K562 (cell line): ENCODE measurements around the gene ASB13. TPM values are rescaled to one million over a fixed set of nuclear protein-coding genes. Genes with fewer than 3 reads are reported as not detected.

Experiments used
- AFF1 ChIP-seq, 2 experiments: fragments of 450-650 bp; IDR thresholded peaks; 2 replicates each; pipeline ENCODE4 v1.6.1; 2018; ENCODE audit warnings: mild to moderate bottlenecking in 2 of 2, low read depth in 1 of 2; ENCODE audit not compliant: partially characterized antibody in 2 of 2
- ARHGAP35 ChIP-seq: fragments of 450-650 bp; IDR thresholded peaks from 2 replicates; pipeline ENCODE4 v1.6.1; 2018; ENCODE audit not compliant: partially characterized antibody
- CBFA2T2 ChIP-seq: fragments of 450-650 bp; conservative IDR thresholded peaks from 2 replicates; pipeline ENCODE4 v1.6.1; 2017; ENCODE audit warnings: mild to moderate bottlenecking
- CBX8 ChIP-seq: fragments of 200-600 bp; sonication (generic); IDR thresholded peaks from 2 replicates; pipeline ENCODE4 v1.6.1; 2012; ENCODE audit warnings: borderline replicate concordance, mixed run types, low read depth, mild to moderate bottlenecking, moderate library complexity, mixed read lengths, low read length, control low read depth, inconsistent platforms; ENCODE audit not compliant: poor library complexity, severe bottlenecking; ENCODE audit errors: extremely low read depth
- CGGBP1 ChIP-seq: fragments of 250-450 bp; sonication (Bioruptor Pico); IDR thresholded peaks from 2 replicates; pipeline ENCODE4 v1.9.0; 2021; ENCODE audit warnings: mild to moderate bottlenecking
- DDX20 ChIP-seq: fragments of 450-650 bp; IDR thresholded peaks from 2 replicates; pipeline ENCODE4 v1.6.1; 2016; ENCODE audit warnings: missing genetic modification characterization, low read depth, mild to moderate bottlenecking, missing compliant biosample characterization, moderate library complexity
- GABPA ChIP-seq: fragments of 200-800 bp; sonication (Bioruptor generic); conservative IDR thresholded peaks from 2 replicates; pipeline ENCODE4 v1.6.1; 2016; ENCODE audit warnings: low read depth, missing genetic modification characterization, missing compliant biosample characterization
- HNRNPK ChIP-seq: fragments of 200-400 bp; formaldehyde crosslinking; IDR thresholded peaks from one replicate; pipeline ENCODE4 v1.6.1; 2018; ENCODE audit warnings: mild to moderate bottlenecking, low read depth, low read length; ENCODE audit not compliant: poor library complexity, severe bottlenecking
- HSF4 ChIP-seq: fragments of 250-450 bp; sonication (Bioruptor Pico); IDR thresholded peaks from 2 replicates; pipeline ENCODE4 v2.1.2; 2022; ENCODE audit warnings: mild to moderate bottlenecking, moderate library complexity, borderline replicate concordance
- KLF1 ChIP-seq: fragments of 450-650 bp; IDR thresholded peaks from 2 replicates; pipeline ENCODE4 v1.6.1; 2016; ENCODE audit warnings: missing genetic modification characterization, missing compliant biosample characterization
- MED1 ChIP-seq: sonication (generic); formaldehyde crosslinking; IDR thresholded peaks from 2 replicates; pipeline ENCODE4 v1.8.1; 2023; ENCODE audit warnings: missing genetic modification reagents, borderline replicate concordance
- MTA1 ChIP-seq: fragments of 450-650 bp; IDR thresholded peaks from 2 replicates; pipeline ENCODE4 v1.6.1; 2017; ENCODE audit warnings: borderline replicate concordance
- MTF1 ChIP-seq: fragments of 250-450 bp; sonication (Bioruptor Pico); IDR thresholded peaks from 2 replicates; pipeline ENCODE4 v1.9.0; 2021; ENCODE audit warnings: moderate library complexity, mild to moderate bottlenecking, inconsistent platforms, borderline replicate concordance
- NEUROD1 ChIP-seq: fragments of 150-350 bp; IDR thresholded peaks from 2 replicates; pipeline ENCODE4 v1.6.1; 2014; ENCODE audit warnings: borderline replicate concordance, low read length, low read depth; ENCODE audit not compliant: partially characterized antibody
- PPARD ChIP-seq: fragments of 250-450 bp; sonication (Bioruptor Pico); IDR thresholded peaks from 2 replicates; pipeline ENCODE4 v1.8.0; 2022; ENCODE audit warnings: inconsistent platforms, mild to moderate bottlenecking, moderate library complexity
- RCOR1 ChIP-seq, 2 experiments: IDR thresholded peaks; 2 replicates each; pipeline ENCODE4 v1.6.1; 2012; ENCODE audit warnings: low read depth in 2 of 2, low read length in 2 of 2, borderline replicate concordance in 1 of 2, improper control_type of control experiment in 1 of 2
- TAF9B ChIP-seq: fragments of 450-650 bp; IDR thresholded peaks from 2 replicates; pipeline ENCODE4 v1.6.1; 2018; ENCODE audit warnings: mild to moderate bottlenecking; ENCODE audit not compliant: partially characterized antibody
- USF1 ChIP-seq: sonication (generic); formaldehyde crosslinking; IDR thresholded peaks from 2 replicates; pipeline ENCODE4 v1.9.0; 2022; ENCODE audit warnings: mild to moderate bottlenecking, missing genetic modification reagents
- ZNF263 ChIP-seq: sonication (generic); formaldehyde crosslinking; IDR thresholded peaks from 2 replicates; pipeline ENCODE4 v1.8.0; 2022; ENCODE audit warnings: mild to moderate bottlenecking, missing genetic modification reagents, borderline replicate concordance
- ZNF766 ChIP-seq: fragments of 200-800 bp; sonication (Bioruptor generic); conservative IDR thresholded peaks from 2 replicates; pipeline ENCODE4 v1.6.1; 2016; ENCODE audit warnings: missing genetic modification characterization, missing compliant biosample characterization
- polyA plus RNA-seq, 8 experiments: library from polyadenylated mRNA; depleted of rRNA in 4 of 8; stranded (reverse) in 5 of 8; unstranded in 3 of 8; fragments of >200 nt; fragmentation: Nextera tagmentation in 2 of 8; fragmentation: Illumina TruSeq in 1 of 8; extraction: Ambion mirVana in 2 of 8; extraction: Trizol in 1 of 8; gene quantifications; 2 replicates each; pipeline versions ENCODE4 v1.2.1 to v1.2.3, GENCODE V29; 2011 to 2014; ENCODE audit warnings: inconsistent platforms in 1 of 8, missing spikeins in 1 of 8
- total RNA-seq, 7 experiments: library from RNA; depleted of rRNA in 6 of 7; stranded (reverse); fragments of >200 nt in 6 of 7; fragmentation: Illumina TruSeq in 2 of 7; extraction: Trizol in 2 of 7; gene quantifications; 2 replicates each; pipeline versions ENCODE4 v1.2.1 to v1.2.3, GENCODE V29; 2011 to 2021; ENCODE audit warnings: low replicate concordance in 1 of 7
- TF ChIP-seq, protein P1 (sequence below): IDR thresholded peaks from 2 replicates; pipeline ENCODE4 v1.6.1; 2011; ENCODE audit not compliant: insufficient read length; ENCODE audit errors: extremely low read depth

Gene ASB13
- total and polyA plus RNA-seq, 9 of the 15 experiments (the other 6 are each of a cell fraction or from before 2014, with no cell fraction given): 5.2 to 28.8 (median 16.9) TPM

DNA sequence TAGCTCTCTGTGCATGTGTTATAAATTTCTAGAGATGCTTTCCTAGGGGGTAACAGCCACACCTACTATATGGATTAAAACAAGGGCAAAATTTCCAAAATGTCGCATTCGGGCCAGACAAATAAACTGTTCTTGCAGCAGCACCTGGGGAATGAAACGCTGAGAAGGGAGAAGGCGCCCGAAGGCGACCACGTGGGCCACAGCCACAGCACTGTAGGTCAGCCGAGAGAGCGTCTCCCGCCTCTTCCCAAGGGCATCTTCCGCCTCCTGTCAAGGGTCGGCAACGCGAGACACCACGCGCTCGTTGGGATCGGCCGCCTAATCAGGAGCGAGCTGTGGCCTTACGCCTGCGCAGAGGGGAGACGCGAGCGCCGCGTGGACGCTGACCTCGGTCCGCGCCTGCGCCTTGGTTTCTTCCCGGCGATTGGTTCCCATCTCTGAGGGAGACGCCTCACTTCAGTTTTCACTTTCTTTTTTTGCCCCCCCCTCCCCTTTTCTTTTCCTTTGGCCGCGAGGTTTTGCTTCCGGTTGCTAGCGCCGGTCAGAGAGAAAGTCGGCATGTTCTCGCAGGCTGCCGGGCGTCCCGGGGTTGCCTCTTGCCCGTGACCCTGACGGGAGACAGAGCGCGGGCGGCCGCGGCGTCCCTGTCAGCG is 18.0 kb upstream of the ASB13 start, which contains the start of gene TASOR2 (continued):
- 0 out of 2 replicates have a peak, but pooled peaks have one; percentile 29 for TF ChIP-seq DDX20 (tag)
- TF ChIP-seq ZNF263 (CRISPR knock-in tag): peak; percentile 71; the same call in 1 of the 2 replicates
- TF ChIP-seq RCOR1 (IDR thresholded peaks at IDR 0.05; ENCODE audit: borderline replicate concordance in 1 of 2, low read depth in 2 of 2, low read length in 2 of 2): peak in 1 of 2 experiments; percentile 5; a peak in 1 of 4 replicates
- TF ChIP-seq NEUROD1: no peak
- no peak for TF ChIP-seq MTA1
- no peak for TF ChIP-seq CGGBP1 (CRISPR knock-in tag)
- TF ChIP-seq ARHGAP35: peak; percentile 58
- peak; percentile 95 for TF ChIP-seq GABPA (tag)
- peak; percentile 66; the same call in 1 of the 2 replicates for TF ChIP-seq ZNF766 (CRISPR knock-in tag)
- no peak for TF ChIP-seq PPARD
- TF ChIP-seq USF1 (CRISPR knock-in tag): peak; percentile 87
- TF ChIP-seq KLF1 (tag): no peak
- TF ChIP-seq CBFA2T2: no peak
- no peak for TF ChIP-seq HNRNPK
- peak in 1 of 2 experiments; percentile 36 for TF ChIP-seq AFF1 (IDR thresholded peaks at IDR 0.05; ENCODE audit: low read depth in 1 of 2, partially characterized antibody in 2 of 2)
- peak; percentile 77; the same call in 1 of the 2 replicates for TF ChIP-seq MTF1 (CRISPR knock-in tag)
- no peak for TF ChIP-seq MED1 (CRISPR knock-in tag)
- TF ChIP-seq, protein P1, sequence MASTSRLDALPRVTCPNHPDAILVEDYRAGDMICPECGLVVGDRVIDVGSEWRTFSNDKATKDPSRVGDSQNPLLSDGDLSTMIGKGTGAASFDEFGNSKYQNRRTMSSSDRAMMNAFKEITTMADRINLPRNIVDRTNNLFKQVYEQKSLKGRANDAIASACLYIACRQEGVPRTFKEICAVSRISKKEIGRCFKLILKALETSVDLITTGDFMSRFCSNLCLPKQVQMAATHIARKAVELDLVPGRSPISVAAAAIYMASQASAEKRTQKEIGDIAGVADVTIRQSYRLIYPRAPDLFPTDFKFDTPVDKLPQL: no peak
- no peak for TF ChIP-seq TAF9B
- TF ChIP-seq CBX8: no peak
- TF ChIP-seq HSF4 (CRISPR knock-in tag): peak; percentile 68; the same call in 1 of the 2 replicates
